Measurements from ENCODE around the gene POLR2E.

POLR2E gene

GRCh38 chr19:1053176-1054101, 41.7 kb downstream of the POLR2E start:
- no peak overlapping the region for H3K27ac ChIP-seq (ENCODE audit: low read depth, low read length)
- H3K9me3 ChIP-seq (ENCODE audit: control insufficient read depth in 1 of 2, low read length in 2 of 2): no peaks in the 10 kb centered on the region

DNA sequence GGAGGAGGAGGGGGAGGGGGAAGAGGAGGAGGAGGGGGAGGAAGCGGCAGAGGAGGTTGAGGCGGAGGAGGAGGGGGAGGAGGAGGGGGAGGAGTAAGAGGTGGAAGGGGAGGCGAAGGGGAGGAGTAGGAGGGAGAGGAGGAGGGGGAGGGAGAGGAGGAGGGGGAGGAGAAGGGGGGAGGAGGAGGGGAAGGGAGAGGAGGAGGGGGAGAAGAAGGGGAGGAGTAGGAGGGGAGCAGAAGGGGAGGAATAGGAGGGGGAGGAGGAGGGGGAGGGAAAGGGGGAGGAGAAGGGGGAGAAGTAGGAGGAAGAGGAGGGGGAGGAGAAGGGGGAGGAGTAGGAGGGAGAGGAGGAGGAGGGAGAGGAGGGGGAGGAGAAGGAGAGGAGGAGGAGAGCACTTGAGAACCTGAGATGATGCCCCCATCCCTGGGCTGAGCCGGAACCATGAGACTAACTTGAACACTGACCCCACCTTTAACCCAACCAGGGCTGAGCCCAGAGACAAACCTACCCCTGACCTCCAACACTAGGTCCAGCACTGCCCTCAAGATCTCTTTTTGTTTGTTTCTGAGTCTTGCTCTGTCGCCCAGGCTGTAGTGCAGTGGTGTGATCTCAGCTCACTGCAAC, 42.7 kb downstream of the POLR2E start:
- Histone ChIP-seq H3K27me3 (ENCODE audit: control insufficient read depth in 1 of 2, insufficient read depth in 2 of 2, low read length in 2 of 2) (no peaks in the 10 kb centered on the region), H3K36me3 (ENCODE audit: control insufficient read depth in 1 of 2, insufficient read depth in 2 of 2, low read length in 2 of 2) (no peaks in the 10 kb centered on the region), H3K4me3 (ENCODE audit: low read depth in 1 of 2, low read length in 2 of 2) (no peak overlapping the region)

More at GRCh38 chr19:1053176-1054101, 41.7 kb downstream of the POLR2E start:
- H3K27me3 ChIP-seq (ENCODE audit: control insufficient read depth in 1 of 2, insufficient read depth in 2 of 2, low read length in 2 of 2): no peaks in the 10 kb centered on the region
- no peak overlapping the region for H3K9ac ChIP-seq (ENCODE audit: low read depth in 1 of 2, low read length in 2 of 2)
- H3K4me3 ChIP-seq (ENCODE audit: low read depth in 1 of 2, low read length in 2 of 2): no peak overlapping the region
- H3K36me3 ChIP-seq (ENCODE audit: control insufficient read depth in 1 of 2, insufficient read depth in 2 of 2, low read length in 2 of 2): no peaks in the 10 kb centered on the region
- H3K4me1 ChIP-seq (ENCODE audit: control insufficient read depth in 1 of 2, insufficient read depth in 2 of 2, low read length in 2 of 2): no peaks in the 10 kb centered on the region

GRCh38 chr19:1051791-1052190, 43.4 kb downstream of the POLR2E start:
- Histone ChIP-seq H3K4me1 (ENCODE audit: control insufficient read depth in 1 of 2, insufficient read depth in 2 of 2, low read length in 2 of 2) (no peaks in the 10 kb centered on the region), H3K36me3 (ENCODE audit: control insufficient read depth in 1 of 2, insufficient read depth in 2 of 2, low read length in 2 of 2) (no peaks in the 10 kb centered on the region), H3K9ac (ENCODE audit: low read depth in 1 of 2, low read length in 2 of 2) (no peak overlapping the region), H3K27ac (ENCODE audit: low read depth, low read length) (no peak overlapping the region), H3K27me3 (ENCODE audit: control insufficient read depth in 1 of 2, insufficient read depth in 2 of 2, low read length in 2 of 2) (no peaks in the 10 kb centered on the region), H3K4me3 (ENCODE audit: low read depth in 1 of 2, low read length in 2 of 2) (no peak overlapping the region), H3K9me3 (ENCODE audit: control insufficient read depth in 1 of 2, low read length in 2 of 2) (no peaks in the 10 kb centered on the region)

More for the DNA sequence above, 42.7 kb downstream of the POLR2E start:
- no peak overlapping the region for H3K9ac ChIP-seq (ENCODE audit: low read depth in 1 of 2, low read length in 2 of 2)
- no peak overlapping the region for H3K27ac ChIP-seq (ENCODE audit: low read depth, low read length)
- no peaks in the 10 kb centered on the region for H3K4me1 ChIP-seq (ENCODE audit: control insufficient read depth in 1 of 2, insufficient read depth in 2 of 2, low read length in 2 of 2)
- H3K9me3 ChIP-seq (ENCODE audit: control insufficient read depth in 1 of 2, low read length in 2 of 2): no peaks in the 10 kb centered on the region

GRCh38 chr19:1050989-1051788, 44.0 kb downstream of the POLR2E start:
- no peaks in the 10 kb centered on the region for H3K36me3 ChIP-seq (ENCODE audit: control insufficient read depth in 1 of 2, insufficient read depth in 2 of 2, low read length in 2 of 2)
- no peaks in the 10 kb centered on the region for H3K9me3 ChIP-seq (ENCODE audit: control insufficient read depth in 1 of 2, low read length in 2 of 2)
- H3K9ac ChIP-seq (ENCODE audit: low read depth in 1 of 2, low read length in 2 of 2): no peak overlapping the region
- H3K27me3 ChIP-seq (ENCODE audit: control insufficient read depth in 1 of 2, insufficient read depth in 2 of 2, low read length in 2 of 2): no peaks in the 10 kb centered on the region
- H3K27ac ChIP-seq (ENCODE audit: low read depth, low read length): no peak overlapping the region
- H3K4me3 ChIP-seq (ENCODE audit: low read depth in 1 of 2, low read length in 2 of 2): no peak overlapping the region
- H3K4me1 ChIP-seq (ENCODE audit: control insufficient read depth in 1 of 2, insufficient read depth in 2 of 2, low read length in 2 of 2): no peaks in the 10 kb centered on the region

DNA sequence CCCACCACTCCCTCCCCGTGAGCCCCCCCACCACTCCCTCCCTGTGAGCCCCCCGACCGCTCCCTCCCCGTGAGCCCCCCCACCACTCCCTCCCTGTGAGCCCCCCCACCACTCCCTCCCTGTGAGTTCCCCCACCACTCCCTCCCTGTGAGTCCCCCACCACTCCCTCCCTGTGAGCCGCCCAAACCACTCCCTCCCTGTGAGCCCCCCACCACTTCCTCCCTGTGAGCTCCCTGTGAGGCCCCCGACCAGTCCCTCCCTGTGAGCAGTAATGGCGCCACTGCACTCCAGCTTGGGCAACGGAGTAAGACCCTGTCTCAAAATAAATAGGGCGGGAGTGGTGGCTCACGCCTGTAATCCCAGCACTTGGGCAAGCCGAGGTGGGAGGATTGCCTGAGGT, 45.4 kb downstream of the POLR2E start:
- no peak overlapping the region for H3K27ac ChIP-seq (ENCODE audit: low read depth, low read length)
- H3K27me3 ChIP-seq (ENCODE audit: control insufficient read depth in 1 of 2, insufficient read depth in 2 of 2, low read length in 2 of 2): no peaks in the 10 kb centered on the region
- H3K4me1 ChIP-seq (ENCODE audit: control insufficient read depth in 1 of 2, insufficient read depth in 2 of 2, low read length in 2 of 2): no peaks in the 10 kb centered on the region
- no peak overlapping the region for H3K4me3 ChIP-seq (ENCODE audit: low read depth in 1 of 2, low read length in 2 of 2)
- no peaks in the 10 kb centered on the region for H3K36me3 ChIP-seq (ENCODE audit: control insufficient read depth in 1 of 2, insufficient read depth in 2 of 2, low read length in 2 of 2)
- no peaks in the 10 kb centered on the region for H3K9me3 ChIP-seq (ENCODE audit: control insufficient read depth in 1 of 2, low read length in 2 of 2)
- H3K9ac ChIP-seq (ENCODE audit: low read depth in 1 of 2, low read length in 2 of 2): no peak overlapping the region

- Histone ChIP-seq H3K36me3 (ENCODE audit: control insufficient read depth in 1 of 2, insufficient read depth in 2 of 2, low read length in 2 of 2) (no peaks in the 10 kb centered on the region), H3K4me1 (ENCODE audit: control insufficient read depth in 1 of 2, insufficient read depth in 2 of 2, low read length in 2 of 2) (no peaks in the 10 kb centered on the region), H3K27me3 (ENCODE audit: control insufficient read depth in 1 of 2, insufficient read depth in 2 of 2, low read length in 2 of 2) (no peaks in the 10 kb centered on the region), H3K9me3 (ENCODE audit: control insufficient read depth in 1 of 2, low read length in 2 of 2) (no peaks in the 10 kb centered on the region), H3K9ac (ENCODE audit: low read depth in 1 of 2, low read length in 2 of 2) (no peak overlapping the region), H3K27ac (ENCODE audit: low read depth, low read length) (no peak overlapping the region), H3K4me3 (ENCODE audit: low read depth in 1 of 2, low read length in 2 of 2) (no peak overlapping the region)
Measured at GRCh38 chr19:1049106-1049505, 46.1 kb downstream of the POLR2E start.

DNA sequence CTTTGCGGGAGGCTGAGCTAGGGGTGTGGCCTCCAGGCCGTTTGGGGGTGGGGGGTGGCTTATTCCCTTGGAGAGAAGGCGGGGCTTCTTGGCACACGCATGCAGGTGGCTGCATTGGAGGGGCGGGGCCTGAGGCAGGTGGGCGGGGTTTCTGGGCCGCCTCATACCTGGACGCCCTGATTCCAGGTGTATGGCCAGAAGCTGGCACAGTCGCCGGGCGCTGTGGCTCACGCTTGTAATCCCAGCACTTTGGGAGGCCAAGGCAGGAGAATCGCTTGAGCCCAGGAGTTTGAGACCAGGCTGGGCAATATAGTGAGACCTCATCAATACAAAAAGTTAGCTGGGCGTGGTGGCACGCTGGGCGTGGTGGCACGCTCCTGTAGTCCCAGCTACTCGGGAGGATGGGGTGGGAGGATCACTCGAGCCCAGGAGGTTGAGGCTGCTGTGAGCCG, 47.5 kb downstream of the POLR2E start:
- no peaks in the 10 kb centered on the region for H3K9me3 ChIP-seq (ENCODE audit: control insufficient read depth in 1 of 2, low read length in 2 of 2)
- no peak overlapping the region for H3K27ac ChIP-seq (ENCODE audit: low read depth, low read length)
- no peaks in the 10 kb centered on the region for H3K36me3 ChIP-seq (ENCODE audit: control insufficient read depth in 1 of 2, insufficient read depth in 2 of 2, low read length in 2 of 2)

GRCh38 chr19:1046836-1047695, 48.1 kb downstream of the POLR2E start:
- no peaks in the 10 kb centered on the region for H3K36me3 ChIP-seq (ENCODE audit: control insufficient read depth in 1 of 2, insufficient read depth in 2 of 2, low read length in 2 of 2)
- no peak overlapping the region for H3K4me3 ChIP-seq (ENCODE audit: low read depth in 1 of 2, low read length in 2 of 2)
- no peaks in the 10 kb centered on the region for H3K9me3 ChIP-seq (ENCODE audit: control insufficient read depth in 1 of 2, low read length in 2 of 2)
- H3K27me3 ChIP-seq (ENCODE audit: control insufficient read depth in 1 of 2, insufficient read depth in 2 of 2, low read length in 2 of 2): no peaks in the 10 kb centered on the region
- peaks cover 8 to 11% of the 10 kb centered on the region in 2 donors for H3K4me1 ChIP-seq (ENCODE audit: control insufficient read depth in 1 of 2, insufficient read depth in 2 of 2, low read length in 2 of 2)
- no peak overlapping the region for H3K9ac ChIP-seq (ENCODE audit: low read depth in 1 of 2, low read length in 2 of 2)
- H3K27ac ChIP-seq (ENCODE audit: low read depth, low read length): no peak overlapping the region

More for the DNA sequence above, 47.5 kb downstream of the POLR2E start:
- Histone ChIP-seq H3K4me3 (ENCODE audit: low read depth in 1 of 2, low read length in 2 of 2) (no peak overlapping the region), H3K27me3 (ENCODE audit: control insufficient read depth in 1 of 2, insufficient read depth in 2 of 2, low read length in 2 of 2) (no peaks in the 10 kb centered on the region), H3K9ac (ENCODE audit: low read depth in 1 of 2, low read length in 2 of 2) (no peak overlapping the region), H3K4me1 (ENCODE audit: control insufficient read depth in 1 of 2, insufficient read depth in 2 of 2, low read length in 2 of 2) (peaks cover 2 to 4% of the 10 kb centered on the region in 2 donors)

- Histone ChIP-seq H3K27me3 (ENCODE audit: control insufficient read depth in 1 of 2, insufficient read depth in 2 of 2, low read length in 2 of 2) (no peaks in the 10 kb centered on the region), H3K9ac (ENCODE audit: low read depth in 1 of 2, low read length in 2 of 2) (no peak overlapping the region), H3K27ac (ENCODE audit: low read depth, low read length) (no peak overlapping the region), H3K9me3 (ENCODE audit: control insufficient read depth in 1 of 2, low read length in 2 of 2) (no peaks in the 10 kb centered on the region), H3K4me1 (ENCODE audit: control insufficient read depth in 1 of 2, insufficient read depth in 2 of 2, low read length in 2 of 2) (peaks cover 12 to 20% of the 10 kb centered on the region in 2 donors), H3K36me3 (ENCODE audit: control insufficient read depth in 1 of 2, insufficient read depth in 2 of 2, low read length in 2 of 2) (no peaks in the 10 kb centered on the region), H3K4me3 (ENCODE audit: low read depth in 1 of 2, low read length in 2 of 2) (no peak overlapping the region)
Measured at GRCh38 chr19:1046117-1046626, 49.0 kb downstream of the POLR2E start.

Data from duodenal mucosa (tissue), 2 donors.